Left hindlimb (tissue), 1 donor: ENCODE data around the gene CACNA1I.

ENCODE experiments used
- DNase-seq: peaks from one replicate; pipeline ENCODE4 v3.0.0-alpha.2; 2018

CACNA1I gene

DNA sequence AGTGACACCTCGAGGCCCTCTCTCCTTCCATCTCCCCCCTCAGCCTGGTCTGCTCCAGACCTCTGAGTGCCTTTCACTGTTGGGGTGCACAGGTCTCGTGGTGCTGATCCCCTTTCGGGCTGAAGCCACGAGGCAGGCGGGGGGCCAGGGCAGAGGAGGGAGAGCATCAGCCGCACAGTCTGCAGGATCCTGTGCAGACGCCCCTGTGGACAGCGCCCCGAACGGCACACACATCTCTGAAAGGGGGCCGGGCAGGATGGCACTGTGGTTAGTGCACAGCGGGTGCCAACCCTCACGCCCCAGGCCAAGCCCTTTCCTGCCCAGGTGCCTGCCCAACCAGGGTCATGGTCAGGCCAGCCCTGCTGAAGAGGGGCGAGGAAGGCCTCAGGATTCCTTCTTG lies 56.7 kb downstream of the CACNA1I start:
- no peak for DNase-seq

DNA sequence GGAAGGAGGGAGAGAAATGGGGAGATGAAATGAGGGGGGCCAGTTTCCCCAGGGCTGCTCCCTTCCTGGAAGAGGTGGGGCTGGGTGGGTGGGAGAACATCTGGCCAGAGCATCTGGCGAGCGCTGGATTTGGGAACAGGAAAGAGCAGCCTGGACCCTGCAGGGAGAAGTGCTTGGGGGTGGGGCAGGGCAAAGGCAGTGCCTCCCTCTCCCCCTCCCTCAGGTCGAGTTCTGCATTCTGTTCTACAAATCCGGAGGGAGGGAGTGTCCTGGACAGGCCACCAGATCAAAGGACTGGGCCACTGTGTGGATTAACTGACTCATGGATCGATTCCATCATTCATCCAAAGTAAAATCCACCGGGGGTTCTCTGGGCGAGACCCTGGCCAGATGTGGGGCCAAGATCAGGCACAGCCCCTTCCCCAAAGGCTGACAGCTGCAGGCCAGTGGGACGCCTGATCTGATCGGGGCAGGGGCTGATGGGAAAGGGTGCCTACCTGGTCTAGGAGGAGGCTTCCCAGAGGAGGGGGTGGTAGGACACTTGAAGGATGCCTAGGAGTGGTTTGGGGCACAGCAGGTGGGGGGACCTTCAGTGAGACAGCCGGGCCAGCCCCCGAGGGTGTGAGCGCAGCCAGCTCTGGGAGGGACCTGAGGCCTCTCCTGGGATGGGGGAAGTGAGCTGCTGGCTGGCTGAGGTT lies 57.5 kb downstream of the CACNA1I start:
- DNase-seq: no peak

DNA sequence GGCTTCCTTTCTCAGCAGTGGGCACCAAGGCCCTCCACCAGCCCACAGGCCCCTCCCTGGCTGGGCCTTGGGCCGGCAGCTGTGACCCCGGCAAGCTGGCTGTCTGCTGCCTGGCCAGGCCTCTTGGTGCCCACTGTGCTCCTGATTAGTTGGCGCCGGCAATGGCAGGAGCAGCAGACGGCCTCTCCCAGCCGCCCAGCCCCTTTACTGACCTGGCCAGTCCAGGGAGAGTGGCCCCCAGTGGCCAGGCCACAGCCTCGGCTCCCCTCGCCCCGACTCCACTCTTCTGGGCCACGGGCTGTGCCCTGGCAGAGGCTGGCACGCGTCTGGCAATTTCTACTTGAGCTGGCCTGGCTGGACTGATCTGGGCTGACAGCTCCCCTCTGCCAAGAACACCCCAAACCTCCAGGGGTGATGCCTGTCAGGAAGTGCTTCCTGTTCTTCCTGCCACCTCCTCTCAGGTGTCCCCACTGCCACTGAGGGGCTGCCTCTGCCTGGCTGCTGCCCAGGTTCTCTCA lies 58.1 kb downstream of the CACNA1I start:
- no peak for DNase-seq

DNA sequence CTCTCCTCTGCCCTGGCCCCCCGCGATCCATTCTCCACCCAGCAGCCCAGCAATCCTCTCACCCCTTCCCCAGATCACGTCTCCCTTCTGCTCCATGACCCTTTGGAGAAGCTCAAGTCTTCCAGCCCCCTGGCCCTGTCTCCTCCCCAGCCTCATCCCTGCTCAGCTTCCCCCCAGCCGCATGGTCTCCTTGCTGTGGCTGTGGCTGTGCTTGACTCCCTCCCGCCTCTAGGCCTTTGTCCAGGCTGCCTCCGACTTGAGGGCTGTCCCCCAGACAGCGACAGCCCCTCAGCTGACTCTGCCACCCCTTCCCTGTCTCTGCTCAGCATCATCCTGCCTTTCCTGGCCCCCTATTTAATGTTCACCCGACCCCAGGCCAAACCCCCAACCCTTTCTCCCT lies 59.3 kb downstream of the CACNA1I start:
- DNase-seq: no peak

DNA sequence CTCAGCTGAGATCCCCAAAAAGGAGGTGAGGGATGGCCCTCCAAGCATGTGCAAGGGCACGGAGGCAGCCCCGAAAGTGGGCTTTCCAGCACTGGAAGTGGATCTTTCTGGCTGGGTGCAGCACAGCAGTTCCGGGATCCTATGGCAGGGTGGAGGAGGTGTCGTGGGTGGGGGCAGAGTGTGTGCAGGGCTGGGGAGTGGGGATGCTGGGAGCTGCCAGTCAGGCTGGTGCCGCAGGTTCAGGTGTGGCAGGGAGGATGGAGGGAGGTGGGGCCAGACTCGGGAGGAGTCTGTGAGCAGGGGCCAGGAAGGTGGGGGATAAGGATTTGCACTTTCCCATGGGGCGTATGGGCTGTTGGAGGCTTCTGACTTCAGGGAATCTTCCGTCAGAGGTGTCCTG lies 60.2 kb downstream of the CACNA1I start:
- DNase-seq: no peak

DNA sequence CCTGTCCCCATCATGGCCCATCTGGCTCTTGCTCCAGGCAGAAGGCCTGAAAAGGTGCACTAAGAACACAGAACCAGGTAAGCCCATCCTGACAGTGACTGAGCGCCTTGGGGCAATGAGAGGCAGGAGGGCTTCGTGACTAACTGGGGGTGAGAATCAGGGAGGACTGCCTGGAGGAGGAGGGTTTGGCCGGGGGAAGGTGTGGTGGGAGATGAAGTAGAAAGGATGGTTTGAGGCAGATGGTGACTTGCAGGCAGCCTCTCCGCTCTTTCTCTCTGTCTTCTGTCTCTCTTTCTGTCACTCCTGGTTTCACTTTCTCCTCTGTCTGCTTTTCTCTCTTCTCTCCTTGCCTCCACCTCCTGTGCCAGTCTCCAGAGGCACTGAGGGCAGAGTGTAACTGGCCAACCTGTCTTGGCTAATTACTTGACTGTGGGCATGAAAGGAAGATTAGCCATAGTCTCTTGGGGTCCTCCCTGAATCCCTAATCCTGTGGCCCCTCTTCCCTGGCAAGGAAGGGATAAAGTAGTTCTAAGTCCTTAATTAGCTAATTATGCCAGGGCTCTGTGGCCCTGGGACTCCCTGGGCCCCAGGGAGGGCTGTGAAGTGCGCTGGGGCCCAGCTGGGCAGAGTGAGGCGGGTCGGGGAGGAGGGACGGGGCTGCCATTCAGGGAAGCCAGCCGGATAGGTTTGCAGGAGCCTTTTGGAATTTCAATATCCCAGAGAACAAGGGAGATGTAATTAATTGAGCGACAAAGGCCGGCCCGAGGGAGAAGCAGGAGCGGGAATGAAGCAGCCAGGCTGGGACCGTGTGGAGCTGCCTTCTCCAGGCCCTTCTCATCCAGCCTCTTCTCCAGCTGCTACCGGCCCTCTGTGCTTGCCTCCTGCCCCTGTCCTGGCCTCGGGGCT lies 61.1 kb downstream of the CACNA1I start:
- no peak for DNase-seq

DNA sequence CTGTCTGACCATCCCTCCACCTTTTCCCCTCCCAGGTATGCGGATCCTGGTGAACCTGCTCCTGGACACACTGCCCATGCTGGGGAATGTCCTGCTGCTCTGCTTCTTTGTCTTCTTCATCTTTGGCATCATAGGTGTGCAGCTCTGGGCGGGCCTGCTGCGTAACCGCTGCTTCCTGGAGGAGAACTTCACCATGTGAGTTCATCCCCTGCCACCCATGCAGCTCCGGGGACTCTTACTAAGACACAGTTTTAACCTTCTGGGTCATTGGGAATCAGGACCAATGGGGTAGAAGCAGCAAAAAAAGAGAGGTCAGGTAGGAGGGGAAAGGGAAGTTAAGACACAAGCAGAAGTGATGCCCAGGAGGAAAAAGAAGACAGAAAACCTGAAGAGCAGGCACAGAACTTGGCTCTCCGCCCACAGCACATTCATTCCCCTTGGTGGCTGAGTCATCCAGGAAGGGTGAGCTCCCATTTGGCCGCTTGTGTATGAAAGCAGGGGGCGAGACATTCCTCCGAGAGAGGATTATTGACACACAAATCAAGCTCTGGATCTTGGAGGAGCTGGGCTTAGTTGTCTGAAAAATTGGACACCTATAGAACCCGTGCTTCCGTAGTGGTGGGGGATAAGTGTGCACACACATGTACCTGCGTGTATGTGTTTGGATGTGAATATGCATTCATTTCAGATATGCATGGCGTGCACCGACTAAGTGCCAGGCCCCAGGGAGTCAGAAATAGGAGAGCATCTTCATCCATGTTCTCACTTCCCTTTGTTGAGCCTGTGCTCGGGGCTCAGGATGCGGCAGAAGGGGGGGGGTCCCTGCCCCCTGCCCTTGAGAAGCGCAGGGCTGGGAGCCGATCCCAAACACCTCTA lies 64.2 kb downstream of the CACNA1I start:
- DNase-seq: no peak

DNA sequence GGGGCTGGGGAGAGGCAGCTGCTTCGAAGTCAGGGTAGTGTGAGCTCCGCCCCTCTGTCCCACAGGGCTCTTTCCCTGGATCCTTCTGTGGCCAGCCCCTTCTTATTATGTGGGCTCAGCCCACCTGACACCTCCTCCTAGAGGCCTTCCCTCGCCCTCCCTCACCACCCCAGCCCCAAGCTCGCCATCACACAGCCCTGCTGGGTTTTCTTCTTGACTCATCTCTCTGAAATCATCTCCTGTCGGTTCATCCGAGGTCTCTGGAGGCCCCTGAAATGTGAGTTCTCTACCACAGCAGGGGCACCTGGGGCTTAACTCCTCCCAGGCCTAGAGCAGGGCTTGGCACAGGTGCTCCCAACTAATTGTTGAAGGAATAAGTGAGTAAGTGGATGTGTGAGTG lies 65.2 kb downstream of the CACNA1I start:
- DNase-seq: no peak

DNA sequence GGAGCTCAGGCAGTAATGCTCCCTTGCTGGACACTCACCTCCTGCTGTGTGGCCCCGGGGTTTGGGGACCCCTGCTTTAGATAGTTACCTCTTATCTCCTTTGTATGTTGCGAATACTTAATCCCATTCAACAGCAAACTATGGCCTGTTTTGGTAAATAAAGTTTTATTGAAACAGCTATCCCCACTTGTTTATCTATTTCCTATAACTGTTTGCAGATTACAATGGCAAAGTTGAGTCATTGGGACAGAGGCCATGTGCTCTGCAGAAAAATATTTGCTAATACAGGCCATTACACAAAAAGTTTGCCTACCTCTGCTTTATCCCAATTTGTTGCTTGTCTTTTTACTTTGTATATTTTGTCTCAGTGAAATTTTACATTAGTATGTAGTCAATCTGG lies 68.4 kb downstream of the CACNA1I start:
- no peak for DNase-seq

DNA sequence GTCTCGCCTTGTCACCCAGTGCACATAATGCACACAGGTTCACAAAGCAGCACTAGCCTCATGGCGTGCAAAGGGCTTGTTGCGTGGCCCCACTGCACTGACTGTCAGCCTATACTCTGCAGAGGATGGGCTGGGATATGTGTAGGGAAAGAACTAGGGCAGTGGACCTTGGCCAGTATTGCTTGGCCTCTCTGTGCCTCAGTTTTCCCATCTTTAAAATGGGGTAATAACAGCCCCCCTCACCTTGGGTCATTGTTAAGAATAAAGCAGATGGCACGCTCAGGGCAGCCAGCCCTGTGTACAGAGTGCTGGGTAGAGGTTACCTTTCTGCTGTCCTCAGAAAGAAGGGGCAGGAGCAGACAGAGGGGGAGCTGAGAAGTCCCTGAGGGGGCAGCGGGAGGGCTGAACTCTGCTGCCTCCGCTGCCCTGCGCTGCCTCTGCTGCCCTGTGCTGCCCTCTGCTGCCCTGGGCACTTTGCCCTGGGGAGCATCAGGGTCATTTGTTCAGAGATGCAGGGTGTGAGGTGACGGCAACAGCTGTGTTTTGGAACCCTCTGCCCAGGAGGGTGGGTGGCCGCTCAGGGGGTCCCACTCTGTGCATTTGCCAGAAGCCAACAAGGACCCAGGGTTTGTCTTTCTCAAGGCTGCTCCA lies 71.2 kb downstream of the CACNA1I start:
- no peak for DNase-seq

DNA sequence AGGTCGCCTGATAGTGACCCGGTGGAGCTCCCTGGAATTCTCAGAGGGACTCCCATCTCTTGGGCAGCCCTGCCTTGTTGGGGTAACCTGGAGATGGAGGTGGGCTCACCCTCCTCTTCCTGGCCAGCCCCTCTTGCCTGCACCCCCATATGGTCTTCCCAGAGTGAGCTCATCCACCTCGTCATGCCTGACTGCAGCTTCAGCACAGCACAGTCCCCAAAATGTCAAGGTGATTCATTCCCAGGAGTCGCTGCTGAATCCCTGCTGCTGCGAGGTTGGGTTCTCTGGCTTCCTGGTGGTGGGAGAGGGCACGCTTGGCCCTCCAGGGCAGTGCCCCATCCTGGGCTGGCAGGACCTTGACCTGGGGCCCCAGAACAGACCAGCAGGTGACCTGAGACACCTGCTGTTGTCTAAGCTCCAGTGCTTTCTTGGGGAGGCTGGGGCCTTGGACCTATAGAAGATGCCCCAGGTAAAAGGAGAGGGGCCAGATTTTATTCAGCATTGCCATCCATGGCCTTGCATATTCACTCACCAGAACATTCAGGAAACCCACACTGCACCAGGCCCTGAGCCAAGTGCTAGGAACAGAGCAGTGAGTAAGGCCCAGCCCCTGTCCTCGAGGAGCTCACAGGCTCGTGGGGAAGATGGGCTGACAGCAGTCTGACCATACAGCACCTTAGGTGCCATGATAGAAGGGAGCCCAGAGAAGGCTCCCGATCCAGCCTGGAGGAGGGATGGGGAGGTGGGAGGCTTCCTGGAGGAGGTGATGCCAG lies 72.9 kb downstream of the CACNA1I start:
- DNase-seq: no peak

DNA sequence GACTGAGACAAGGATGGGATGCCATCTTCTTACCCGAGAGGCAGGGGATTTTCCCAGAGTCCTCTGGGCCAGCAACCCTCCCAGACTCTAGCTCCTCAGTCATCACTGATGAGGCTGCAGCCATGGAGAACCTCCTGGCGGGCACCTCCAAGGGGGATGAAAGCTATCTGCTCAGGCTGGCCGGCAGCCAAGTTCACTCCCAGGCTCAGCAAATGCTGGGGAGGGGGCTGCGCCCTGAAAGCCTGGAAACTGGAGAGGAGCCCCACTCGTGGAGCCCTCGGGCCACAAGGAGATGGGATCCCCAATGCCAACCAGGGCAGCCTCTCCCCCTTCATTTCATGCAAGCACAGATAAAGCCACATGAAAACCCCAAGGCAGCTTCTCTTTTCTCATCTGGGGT lies 75.0 kb downstream of the CACNA1I start:
- DNase-seq: no peak

DNA sequence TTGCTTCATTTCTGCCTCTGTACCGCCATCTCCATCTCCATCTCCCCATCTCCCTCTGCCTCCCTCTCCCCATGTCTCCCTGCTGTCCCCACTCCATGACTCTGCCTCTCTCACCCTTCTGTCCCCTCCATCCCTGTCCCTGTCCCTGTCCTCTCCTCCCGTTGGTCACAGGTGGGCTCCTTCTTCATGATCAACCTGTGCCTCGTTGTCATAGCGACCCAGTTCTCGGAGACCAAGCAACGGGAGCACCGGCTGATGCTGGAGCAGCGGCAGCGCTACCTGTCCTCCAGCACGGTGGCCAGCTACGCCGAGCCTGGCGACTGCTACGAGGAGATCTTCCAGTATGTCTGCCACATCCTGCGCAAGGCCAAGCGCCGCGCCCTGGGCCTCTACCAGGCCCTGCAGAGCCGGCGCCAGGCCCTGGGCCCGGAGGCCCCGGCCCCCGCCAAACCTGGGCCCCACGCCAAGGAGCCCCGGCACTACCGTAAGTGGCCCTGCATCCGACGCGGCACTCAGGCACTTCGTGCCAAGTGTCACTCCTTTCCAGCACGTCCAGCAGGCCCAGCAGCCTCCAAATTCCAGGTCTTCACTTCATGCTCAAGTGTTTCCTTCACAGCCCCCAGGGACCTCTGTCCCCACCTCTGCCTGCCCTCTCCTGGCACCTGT lies 76.0 kb downstream of the CACNA1I start:
- DNase-seq: no peak

DNA sequence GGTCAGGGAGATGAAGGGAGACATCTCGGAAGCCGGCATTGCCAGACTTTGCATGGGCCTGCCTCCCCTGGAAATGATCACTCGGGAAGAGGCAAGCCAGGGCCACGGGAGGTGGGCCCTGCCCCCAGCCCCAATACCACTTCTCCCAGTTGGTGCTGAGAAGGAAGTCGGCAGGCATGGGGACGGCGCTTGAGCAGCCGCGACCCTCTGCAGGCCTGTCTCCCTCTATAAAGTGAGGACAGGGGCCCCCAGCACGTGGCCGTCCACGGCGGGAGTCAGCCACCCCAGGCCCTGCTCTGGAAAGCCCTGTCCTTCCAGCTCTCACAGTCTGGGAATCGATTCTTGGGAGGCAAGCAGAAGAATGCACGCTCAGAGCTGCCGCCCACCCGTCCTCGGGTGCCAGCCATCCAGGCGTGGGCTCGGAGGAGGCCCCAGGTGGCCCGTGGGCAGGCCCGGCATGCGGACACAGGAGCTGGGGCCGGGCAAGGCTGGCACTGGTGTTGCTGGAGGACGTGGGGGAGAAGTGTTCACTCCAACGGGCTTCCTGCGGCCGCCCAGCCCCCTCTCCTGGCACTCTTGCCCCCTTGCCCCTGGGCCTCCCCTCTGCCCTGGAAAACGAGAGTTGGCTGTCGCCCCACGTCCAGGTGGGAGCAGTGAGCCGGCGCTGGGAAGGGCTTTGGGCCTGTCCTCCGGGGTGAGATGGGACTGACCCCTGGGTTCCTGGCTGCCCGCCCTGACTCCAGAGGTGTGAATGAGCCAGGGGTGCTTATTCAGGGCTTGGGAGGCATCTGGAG lies 77.5 kb downstream of the CACNA1I start:
- no peak for DNase-seq

DNA sequence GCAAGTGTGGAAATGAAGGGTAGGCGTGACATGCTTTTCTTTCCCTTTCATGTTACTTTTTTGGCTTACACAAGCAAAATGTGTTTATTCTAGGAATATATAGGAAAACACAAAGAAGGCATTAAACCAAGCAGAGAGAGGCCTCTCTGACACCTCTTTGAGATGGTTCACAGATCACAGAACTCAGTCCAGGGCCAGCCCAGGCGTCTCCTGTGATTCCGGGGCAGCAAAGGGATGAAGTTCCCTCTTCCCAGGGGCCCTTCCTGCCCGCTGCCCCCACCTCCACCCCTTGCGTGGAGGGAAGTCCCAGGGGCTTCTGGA lies 78.0 kb downstream of the CACNA1I start:
- no peak for DNase-seq

DNA sequence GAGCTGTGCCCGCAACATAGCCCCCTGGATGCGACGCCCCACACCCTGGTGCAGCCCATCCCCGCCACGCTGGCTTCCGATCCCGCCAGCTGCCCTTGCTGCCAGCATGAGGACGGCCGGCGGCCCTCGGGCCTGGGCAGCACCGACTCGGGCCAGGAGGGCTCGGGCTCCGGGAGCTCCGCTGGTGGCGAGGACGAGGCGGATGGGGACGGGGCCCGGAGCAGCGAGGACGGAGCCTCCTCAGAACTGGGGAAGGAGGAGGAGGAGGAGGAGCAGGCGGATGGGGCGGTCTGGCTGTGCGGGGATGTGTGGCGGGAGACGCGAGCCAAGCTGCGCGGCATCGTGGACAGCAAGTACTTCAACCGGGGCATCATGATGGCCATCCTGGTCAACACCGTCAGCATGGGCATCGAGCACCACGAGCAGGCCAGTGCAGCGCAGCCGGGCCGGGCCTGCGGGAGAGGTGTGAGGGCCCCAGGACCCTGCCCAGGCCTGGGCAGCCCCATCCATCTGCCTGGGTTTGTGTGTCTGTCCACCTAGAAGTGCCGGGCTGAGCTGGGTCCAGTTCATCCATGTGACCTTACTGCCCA lies 79.0 kb downstream of the CACNA1I start:
- DNase-seq: no peak

DNA sequence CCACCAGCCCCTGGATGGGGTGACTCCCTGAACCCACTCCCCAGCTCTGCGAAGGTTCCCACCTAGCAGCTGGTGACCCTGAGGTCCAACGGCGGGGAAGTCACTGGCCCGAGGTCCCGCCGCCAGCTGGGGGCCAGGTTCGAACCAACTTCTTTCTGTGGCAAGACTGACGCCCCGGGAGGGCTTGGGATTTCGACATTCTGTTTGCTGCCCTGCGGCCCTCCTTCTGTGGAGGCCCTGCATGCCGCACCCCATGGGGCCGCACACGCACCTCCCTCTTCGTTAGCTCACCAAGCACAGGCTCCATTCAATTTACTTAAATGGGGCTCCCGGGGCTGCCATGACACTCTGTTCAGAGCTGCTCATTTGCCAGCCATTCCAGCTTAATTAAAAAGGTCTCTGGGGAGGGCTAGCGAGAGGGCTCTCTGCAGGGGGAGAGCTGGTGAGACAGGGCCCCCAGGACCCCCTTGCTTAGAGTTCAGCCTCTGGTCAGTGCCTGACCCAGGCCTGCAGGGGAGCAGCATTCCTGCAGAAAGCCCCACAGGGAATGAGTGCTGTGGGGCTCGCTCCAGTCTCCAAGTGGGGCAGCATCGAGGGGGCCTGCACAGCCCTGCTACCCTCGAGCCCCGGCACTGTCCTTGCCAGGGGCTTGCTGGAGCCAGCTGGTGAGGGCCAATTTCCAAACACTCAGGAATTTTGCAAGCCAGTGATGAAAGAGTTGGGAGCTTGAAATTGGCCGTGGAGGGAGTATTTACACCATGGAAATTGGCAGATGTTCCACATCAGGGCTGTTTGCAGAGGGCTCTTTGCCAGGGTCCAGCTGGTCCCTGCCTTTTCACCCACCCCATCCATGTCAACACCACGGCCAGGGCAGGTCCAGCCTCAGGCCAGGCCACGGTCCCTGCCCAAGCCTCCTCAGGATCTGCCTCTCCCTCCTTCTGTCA lies 80.8 kb downstream of the CACNA1I start:
- no peak for DNase-seq

DNA sequence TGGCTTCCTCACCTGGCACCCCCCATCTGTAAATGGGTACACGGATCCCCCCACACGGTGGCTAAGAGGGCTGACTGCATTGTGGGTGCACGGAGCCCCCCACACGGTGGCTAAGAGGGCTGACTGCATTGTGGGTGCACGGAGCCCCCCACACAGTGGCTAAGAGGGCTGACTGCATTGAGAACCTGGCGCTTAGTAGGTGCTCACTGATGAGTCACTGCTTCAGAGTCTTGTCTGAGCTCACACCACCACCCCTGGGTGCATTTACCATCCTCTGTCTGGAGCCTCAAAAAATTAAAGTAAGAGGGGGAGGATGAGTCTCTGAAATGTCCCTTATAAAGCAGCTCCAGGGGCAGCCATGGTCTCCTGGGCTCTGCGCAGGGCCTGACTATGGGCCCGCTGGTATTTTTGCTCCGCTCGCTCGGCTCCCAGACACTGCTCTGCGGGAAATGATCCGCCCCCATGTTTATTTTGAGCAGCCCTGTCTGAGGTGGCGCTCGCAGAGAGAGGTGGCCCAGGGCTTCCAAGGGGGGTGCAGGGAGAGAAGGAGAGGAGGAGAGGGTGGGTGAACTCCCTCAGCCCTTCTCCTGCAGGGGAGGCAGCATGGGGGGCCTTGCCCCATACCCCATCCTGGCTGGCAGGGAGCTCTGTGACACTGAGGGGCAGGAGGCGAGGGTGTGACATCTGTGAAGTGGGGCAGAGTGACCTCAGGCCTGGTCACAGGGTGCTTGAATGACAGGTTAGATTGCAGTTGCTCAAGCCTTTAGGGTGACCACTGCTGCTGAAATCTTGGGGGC lies 82.6 kb downstream of the CACNA1I start:
- no peak for DNase-seq
